MM.1S (cell line): ENCODE results near the gene KLHL14.

Experiments used
- DNase-seq: peaks from one replicate; pipeline ENCODE4 v3.0.0-alpha.2; 2015
- H2AFZ ChIP-seq: fragments of 300-600 bp; sonication (generic); 2 replicates; pipeline ENCODE4 v1.6.0; 2016; ENCODE audit warnings: antibody characterized with exemption, low read length
- H3F3A ChIP-seq: fragments of 300-600 bp; sonication (generic); 2 replicates; pipeline ENCODE4 v1.6.1; 2016; ENCODE audit warnings: mild to moderate bottlenecking, antibody characterized with exemption, low read length, moderate library complexity, mixed read lengths; ENCODE audit not compliant: insufficient read depth
- H3K27ac ChIP-seq: fragments of 300-600 bp; sonication (generic); 2 replicates; pipeline ENCODE4 v1.5.1; 2016; ENCODE audit warnings: mild to moderate bottlenecking, low read length
- H3K27me3 ChIP-seq: fragments of 300-600 bp; sonication (generic); replicated peaks from 2 replicates; pipeline ENCODE4 v1.6.0; 2016; ENCODE audit warnings: low read length; ENCODE audit not compliant: insufficient read depth
- H3K36me3 ChIP-seq: fragments of 300-600 bp; sonication (generic); replicated peaks from 2 replicates; pipeline ENCODE4 v1.6.1; 2016; ENCODE audit warnings: mild to moderate bottlenecking, low read length, mixed read lengths; ENCODE audit not compliant: insufficient read depth
- H3K4me1 ChIP-seq: fragments of 300-600 bp; sonication (generic); 2 replicates; pipeline ENCODE4 v1.6.1; 2016; ENCODE audit warnings: low read length, mixed read lengths
- H3K4me2 ChIP-seq: fragments of 300-600 bp; sonication (generic); 2 replicates; pipeline ENCODE4 v1.6.0; 2016; ENCODE audit warnings: low read depth, low read length
- H3K4me3 ChIP-seq: fragments of 300-600 bp; sonication (generic); 2 replicates; pipeline ENCODE4 v1.5.1; 2016; ENCODE audit warnings: low read length, mixed read lengths
- H3K79me2 ChIP-seq: fragments of 300-600 bp; sonication (generic); 2 replicates; pipeline ENCODE4 v1.6.1; 2016; ENCODE audit warnings: mixed run types, low read length, mixed read lengths
- H3K9ac ChIP-seq: fragments of 300-600 bp; sonication (generic); 2 replicates; pipeline ENCODE4 v1.6.1; 2016; ENCODE audit warnings: low read length, mixed read lengths
- H3K9me2 ChIP-seq: fragments of 300-600 bp; sonication (generic); replicated peaks from 2 replicates; pipeline ENCODE4 v1.6.1; 2016; ENCODE audit warnings: mild to moderate bottlenecking, low read length, mixed read lengths; ENCODE audit not compliant: insufficient read depth
- H3K9me3 ChIP-seq: fragments of 300-600 bp; sonication (generic); replicated peaks from 2 replicates; pipeline ENCODE4 v1.6.1; 2016; ENCODE audit warnings: mild to moderate bottlenecking, low read length, mixed read lengths; ENCODE audit not compliant: insufficient read depth
- H4K20me1 ChIP-seq: fragments of 300-600 bp; sonication (generic); 2 replicates; pipeline ENCODE4 v1.6.1; 2016; ENCODE audit warnings: mild to moderate bottlenecking, low read length, moderate library complexity, mixed read lengths; ENCODE audit not compliant: insufficient read depth
- EZH2 ChIP-seq: fragments of 300-600 bp; sonication (generic); optimal IDR thresholded peaks from 2 replicates; pipeline ENCODE3; 2017; ENCODE audit warnings: low read depth, mild to moderate bottlenecking, antibody characterized with exemption, low read length, mixed read lengths
- EZH2phosphoT487 ChIP-seq: fragments of 300-600 bp; sonication (generic); IDR thresholded peaks from 2 replicates; pipeline ENCODE4 v1.6.1; 2018; ENCODE audit warnings: antibody characterized with exemption, low read length
- TF ChIP-seq, protein P1 (sequence below): fragments of 300-600 bp; sonication (generic); IDR thresholded peaks from 2 replicates; pipeline ENCODE4 v1.5.1; 2016; ENCODE audit warnings: antibody characterized with exemption, low read length, mixed read lengths

The KLHL14 gene

DNA sequence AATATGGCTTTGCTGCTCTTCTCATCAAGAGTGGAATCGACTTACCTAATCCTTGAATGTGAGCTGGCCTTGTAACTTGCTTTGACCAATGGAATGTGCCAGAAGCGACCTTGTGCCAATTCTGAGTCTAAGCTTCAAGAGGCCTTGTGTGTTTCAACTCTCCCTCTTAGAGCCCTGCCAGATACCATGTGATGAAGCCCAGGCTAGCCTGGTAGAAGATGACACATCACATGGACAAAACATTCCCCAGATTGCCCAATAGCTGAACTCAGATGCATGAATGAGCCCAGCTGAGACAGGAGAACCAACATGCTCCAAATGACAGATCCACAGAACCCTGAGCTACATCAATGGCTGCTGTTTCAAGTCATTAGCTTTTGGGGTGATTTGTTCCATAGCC is 4.2 kb upstream of the KLHL14 start:
- no peak overlapping the region for H3K4me3 ChIP-seq
- no peaks in the 10 kb centered on the region for H3K27me3 ChIP-seq
- no peak for TF ChIP-seq EZH2
- no peak for TF ChIP-seq EZH2phosphoT487
- TF ChIP-seq, protein P1, sequence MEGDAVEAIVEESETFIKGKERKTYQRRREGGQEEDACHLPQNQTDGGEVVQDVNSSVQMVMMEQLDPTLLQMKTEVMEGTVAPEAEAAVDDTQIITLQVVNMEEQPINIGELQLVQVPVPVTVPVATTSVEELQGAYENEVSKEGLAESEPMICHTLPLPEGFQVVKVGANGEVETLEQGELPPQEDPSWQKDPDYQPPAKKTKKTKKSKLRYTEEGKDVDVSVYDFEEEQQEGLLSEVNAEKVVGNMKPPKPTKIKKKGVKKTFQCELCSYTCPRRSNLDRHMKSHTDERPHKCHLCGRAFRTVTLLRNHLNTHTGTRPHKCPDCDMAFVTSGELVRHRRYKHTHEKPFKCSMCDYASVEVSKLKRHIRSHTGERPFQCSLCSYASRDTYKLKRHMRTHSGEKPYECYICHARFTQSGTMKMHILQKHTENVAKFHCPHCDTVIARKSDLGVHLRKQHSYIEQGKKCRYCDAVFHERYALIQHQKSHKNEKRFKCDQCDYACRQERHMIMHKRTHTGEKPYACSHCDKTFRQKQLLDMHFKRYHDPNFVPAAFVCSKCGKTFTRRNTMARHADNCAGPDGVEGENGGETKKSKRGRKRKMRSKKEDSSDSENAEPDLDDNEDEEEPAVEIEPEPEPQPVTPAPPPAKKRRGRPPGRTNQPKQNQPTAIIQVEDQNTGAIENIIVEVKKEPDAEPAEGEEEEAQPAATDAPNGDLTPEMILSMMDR: no peak
- H2AFZ ChIP-seq: no peak overlapping the region
- no peak overlapping the region for H3K27ac ChIP-seq
- H3K79me2 ChIP-seq: no peaks in the 10 kb centered on the region
- H4K20me1 ChIP-seq: no peaks in the 10 kb centered on the region
- H3K36me3 ChIP-seq: no peaks in the 10 kb centered on the region
- no peaks in the 10 kb centered on the region for H3F3A ChIP-seq
- H3K9me2 ChIP-seq: no peaks in the 10 kb centered on the region
- no peak overlapping the region for H3K4me2 ChIP-seq
- H3K9me3 ChIP-seq: no peaks in the 10 kb centered on the region
- no peaks in the 10 kb centered on the region for H3K4me1 ChIP-seq
- no peak overlapping the region for H3K9ac ChIP-seq
- DNase-seq: no peak

DNA sequence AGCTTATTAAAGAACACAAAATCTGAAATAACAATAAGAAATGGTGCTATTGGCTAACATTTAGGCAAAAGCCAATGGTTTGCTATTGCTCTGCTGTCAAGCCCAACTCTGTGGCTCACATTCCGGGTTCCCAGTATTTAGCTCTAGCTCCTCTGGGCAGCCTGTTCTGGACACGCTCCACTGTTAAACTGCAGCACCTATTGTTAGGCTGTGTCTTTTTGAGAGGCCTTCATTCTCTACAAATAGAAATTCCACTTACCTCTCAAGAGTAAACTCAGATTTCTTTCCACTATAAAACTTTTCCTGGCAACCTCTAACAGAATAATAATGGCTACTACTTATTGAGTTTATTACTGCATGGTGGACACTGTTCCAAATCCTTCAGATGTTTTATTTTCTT is 3.7 kb upstream of the KLHL14 start:
- no peak for DNase-seq
- no peak overlapping the region for H3K27ac ChIP-seq
- no peak overlapping the region for H3K9ac ChIP-seq
- H3K4me1 ChIP-seq: no peaks in the 10 kb centered on the region
- no peaks in the 10 kb centered on the region for H4K20me1 ChIP-seq
- H3F3A ChIP-seq: no peaks in the 10 kb centered on the region
- H3K79me2 ChIP-seq: no peaks in the 10 kb centered on the region
- no peaks in the 10 kb centered on the region for H3K36me3 ChIP-seq
- no peaks in the 10 kb centered on the region for H3K9me2 ChIP-seq
- H3K4me3 ChIP-seq: no peak overlapping the region
- TF ChIP-seq, protein P1: no peak
- TF ChIP-seq EZH2: no peak
- TF ChIP-seq EZH2phosphoT487: no peak
- H2AFZ ChIP-seq: no peak overlapping the region
- H3K27me3 ChIP-seq: no peaks in the 10 kb centered on the region
- H3K9me3 ChIP-seq: no peaks in the 10 kb centered on the region
- no peak overlapping the region for H3K4me2 ChIP-seq

DNA sequence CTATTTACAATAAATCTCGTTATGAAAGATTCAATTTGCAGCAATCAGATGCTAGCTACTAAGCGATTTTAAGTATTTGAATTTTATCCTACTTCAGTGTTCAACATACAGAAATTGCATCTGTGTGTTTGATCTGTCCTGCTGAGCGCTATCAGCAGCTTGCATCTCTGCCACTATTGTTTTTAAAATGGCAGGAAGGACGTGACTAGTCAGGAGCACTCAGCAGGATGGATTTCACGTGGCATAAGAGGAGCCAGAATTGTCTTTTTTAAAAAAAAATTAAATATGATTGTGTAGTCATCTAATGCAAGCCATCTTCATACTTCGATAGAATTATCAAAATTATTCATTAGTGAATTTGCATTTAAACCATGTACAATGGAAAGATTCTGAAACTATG is 2.8 kb upstream of the KLHL14 start:
- Histone ChIP-seq H3K4me3 (no peak overlapping the region), H3K9me2 (no peaks in the 10 kb centered on the region), H3K27ac (no peak overlapping the region), H3K79me2 (no peaks in the 10 kb centered on the region), H3K9me3 (no peaks in the 10 kb centered on the region), H3K9ac (no peak overlapping the region), H3K4me2 (no peak overlapping the region), H2AFZ (no peak overlapping the region), H3K27me3 (no peaks in the 10 kb centered on the region; the same call in 1 of the 2 replicates), H3K4me1 (no peaks in the 10 kb centered on the region), H3K36me3 (no peaks in the 10 kb centered on the region), H4K20me1 (no peaks in the 10 kb centered on the region), H3F3A (no peaks in the 10 kb centered on the region)
- DNase-seq: no peak
- TF ChIP-seq EZH2 (no peak), EZH2phosphoT487 (no peak)
- TF ChIP-seq, protein P1: no peak

DNA sequence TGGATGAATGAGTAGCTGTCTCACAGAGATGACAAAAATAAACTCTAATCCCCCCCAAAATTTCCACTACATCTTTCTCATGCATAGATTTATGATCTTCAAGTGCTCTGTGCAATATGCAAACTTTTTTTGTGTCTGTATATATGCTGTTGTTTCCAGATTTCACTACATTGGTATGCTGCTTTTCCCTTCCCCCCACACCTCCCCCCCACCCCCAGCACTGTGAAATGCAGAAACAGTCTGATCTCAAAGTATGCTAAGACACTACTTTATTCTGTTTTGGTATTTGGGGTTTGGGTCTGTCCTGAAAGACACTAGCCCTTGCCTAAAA is 524 bp upstream of the KLHL14 start:
- Histone ChIP-seq H3K4me2 (no peak overlapping the region), H3K4me1 (no peaks in the 10 kb centered on the region), H3K9me2 (no peaks in the 10 kb centered on the region), H3K9ac (no peak overlapping the region), H3K4me3 (no peak overlapping the region), H3K79me2 (no peaks in the 10 kb centered on the region), H3F3A (no peaks in the 10 kb centered on the region), H4K20me1 (no peaks in the 10 kb centered on the region), H3K9me3 (no peaks in the 10 kb centered on the region), H3K36me3 (no peaks in the 10 kb centered on the region), H3K27me3 (peaks cover 3% of the 10 kb centered on the region), H2AFZ (no peak overlapping the region), H3K27ac (no peak overlapping the region)
- TF ChIP-seq EZH2phosphoT487: no peak
- TF ChIP-seq EZH2: no peak
- TF ChIP-seq, protein P1: no peak
- DNase-seq: no peak
